Ramos (cell line): ENCODE measurements around the gene MKRN1.
"Not testable (repeated sequence)": the region's sequence is repeated elsewhere in the genome, so short reads cannot be mapped to it uniquely, and the experiment has no call there.

ENCODE experiments used
- in situ Hi-C: fragments of 300-500 bp; cut with MboI; formaldehyde crosslinking; loops from one replicate; pipeline ENCODE4 v1.14.3; 2022; ENCODE audit warnings: low sequenced_read_pairs; ENCODE audit not compliant: unreplicated experiment

Gene MKRN1

GRCh38 chr7:140441519-140441918, 37.8 kb downstream of the MKRN1 start:
- in situ Hi-C loops: no loop called here

DNA sequence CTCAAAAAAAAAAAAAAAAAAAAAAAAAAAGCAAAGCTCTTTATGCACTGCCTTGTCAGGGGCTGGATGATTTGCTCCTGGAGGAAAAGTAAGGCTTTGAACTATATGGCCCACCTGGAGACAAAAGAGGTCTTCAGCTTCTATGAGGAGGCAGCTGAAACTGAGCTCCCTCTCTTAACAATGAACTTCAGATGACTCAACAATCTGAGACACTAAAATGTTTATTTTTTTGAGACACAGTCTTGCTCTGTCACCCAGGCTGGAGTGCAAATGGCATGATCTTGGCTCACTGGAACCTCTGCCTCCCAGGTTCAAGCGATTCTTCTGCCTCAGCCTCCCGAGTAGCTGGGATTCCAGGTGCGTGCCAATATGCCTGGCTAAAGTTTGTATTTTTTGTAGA, 38.7 kb downstream of the MKRN1 start:
- in situ Hi-C loops: no loop called here

- in situ Hi-C loops: no loop called here
Observed at GRCh38 chr7:140439359-140439758, 39.9 kb downstream of the MKRN1 start.

GRCh38 chr7:140435252-140435895, 43.9 kb downstream of the MKRN1 start:
- in situ Hi-C loops: no loop called here

- in situ Hi-C loops: no loop called here
Observed at GRCh38 chr7:140433396-140433795, 45.9 kb downstream of the MKRN1 start.

- in situ Hi-C loops: no loop called here
Observed at GRCh38 chr7:140426130-140426529, 53.2 kb downstream of the MKRN1 start.

DNA sequence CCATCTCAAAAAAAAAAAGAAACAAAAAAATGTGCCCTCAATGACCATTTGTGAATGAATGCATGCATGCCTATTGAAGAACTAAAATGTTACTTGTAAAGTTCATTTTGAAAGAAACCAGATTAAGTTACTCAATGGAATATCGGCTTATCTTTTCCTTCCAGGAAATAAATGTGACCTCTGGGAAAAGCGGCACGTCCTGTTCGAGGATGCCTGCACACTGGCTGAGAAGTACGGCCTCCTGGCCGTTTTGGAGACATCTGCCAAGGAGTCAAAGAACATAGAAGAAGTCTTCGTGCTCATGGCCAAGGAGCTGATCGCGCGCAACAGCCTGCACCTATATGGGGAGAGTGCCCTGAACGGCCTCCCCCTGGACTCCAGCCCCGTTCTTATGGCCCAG, 53.6 kb downstream of the MKRN1 start:
- in situ Hi-C loops: no loop called here

DNA sequence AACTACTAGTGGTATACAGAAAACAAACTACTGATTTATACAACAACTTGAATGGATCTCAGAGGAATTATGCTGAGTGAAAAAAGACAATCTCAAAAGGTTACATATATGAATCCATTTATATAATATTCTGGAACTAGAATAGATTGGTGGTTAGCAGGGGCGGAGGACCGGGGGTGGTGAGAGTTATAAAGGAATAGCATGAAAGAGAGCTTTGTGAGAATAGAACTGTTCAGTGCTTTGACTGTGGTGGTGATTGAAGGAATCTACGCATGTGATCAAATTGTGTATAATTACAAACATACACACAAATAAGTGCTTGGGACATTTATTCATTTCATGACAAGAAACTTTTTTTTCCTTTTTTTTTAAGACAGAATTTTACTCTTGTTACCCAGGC, 55.8 kb downstream of the MKRN1 start:
- in situ Hi-C loops: no loop called here

DNA sequence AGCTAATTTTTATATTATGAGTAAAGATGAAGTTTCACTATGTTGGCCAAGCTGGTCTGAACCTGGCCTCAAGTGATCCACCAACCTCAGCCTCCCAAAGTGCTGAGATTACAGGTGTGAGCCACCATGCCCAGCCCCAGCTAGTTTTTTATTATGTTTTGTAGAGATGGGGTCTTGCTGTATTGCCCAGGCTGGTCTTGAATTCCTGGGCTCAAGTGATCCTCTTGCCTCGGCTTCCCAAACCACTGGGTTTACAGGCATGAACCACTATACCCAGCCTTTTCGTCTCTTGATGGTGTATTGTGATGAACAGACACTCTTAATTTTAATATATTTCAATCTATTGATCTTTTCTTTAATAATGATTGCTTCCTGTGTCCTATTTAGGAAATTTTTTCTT, 57.8 kb downstream of the MKRN1 start:
- in situ Hi-C loops: no loop called here

DNA sequence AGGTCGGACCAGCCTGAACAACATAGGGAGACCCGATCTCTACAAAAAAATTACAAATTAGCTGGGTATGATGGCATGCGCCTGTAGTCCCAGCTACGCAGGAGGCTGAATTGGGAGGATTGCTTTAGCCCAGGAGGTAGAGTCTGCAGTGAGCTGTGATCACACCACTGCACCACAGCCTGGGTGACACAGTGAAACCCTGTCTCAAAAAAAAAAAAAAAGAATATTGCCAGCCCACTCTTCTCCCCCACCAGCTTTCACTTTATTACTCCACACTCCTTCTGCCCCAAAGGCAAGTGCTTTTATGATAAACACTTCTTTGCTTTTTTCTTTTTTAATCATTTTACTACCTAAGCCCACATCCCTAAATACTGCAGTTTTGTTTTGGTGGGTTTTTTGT, 60.7 kb downstream of the MKRN1 start:
- in situ Hi-C loops: no loop called here

DNA sequence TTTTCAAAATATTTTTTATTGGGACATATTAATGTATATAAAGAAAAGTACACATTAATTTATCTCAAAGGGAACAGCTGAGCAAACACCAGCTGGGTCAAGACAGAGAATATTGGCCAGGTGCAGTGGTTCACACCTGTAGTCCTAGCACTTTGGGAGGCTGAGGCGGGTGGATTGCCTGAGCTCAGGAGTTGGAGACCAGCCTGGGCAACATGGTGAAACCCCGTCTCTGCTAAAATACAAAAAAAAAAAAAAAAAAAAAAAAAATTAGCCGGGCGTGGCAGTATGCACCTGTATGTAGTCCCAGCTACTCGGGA, 61.2 kb downstream of the MKRN1 start:
- in situ Hi-C loops: not testable (repeated sequence)

- in situ Hi-C loops: no loop called here
Observed at GRCh38 chr7:140417456-140418155, 61.7 kb downstream of the MKRN1 start.

DNA sequence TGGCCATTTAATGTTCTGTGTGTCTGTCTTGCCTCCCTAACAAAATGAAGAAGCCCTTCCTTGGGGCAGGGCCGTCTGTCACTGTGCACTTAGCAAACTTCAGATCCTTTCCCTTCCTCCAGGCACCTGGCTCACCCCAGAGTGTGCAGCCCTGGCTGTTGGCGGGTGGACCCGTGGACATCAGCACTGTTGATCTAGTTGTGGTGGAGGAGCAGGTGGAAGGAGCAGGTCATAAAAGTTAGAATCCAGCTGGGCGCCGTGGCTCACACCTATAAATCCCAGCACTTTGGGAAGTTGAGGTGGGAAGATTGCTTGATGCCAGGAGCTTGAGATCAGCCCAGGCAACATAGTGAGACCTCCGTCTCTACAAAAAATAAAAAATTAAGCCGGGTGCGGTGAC, 62.7 kb downstream of the MKRN1 start:
- in situ Hi-C loops: no loop called here

- in situ Hi-C loops: not testable (repeated sequence)
Observed at GRCh38 chr7:140415816-140416215, 63.5 kb downstream of the MKRN1 start.

DNA sequence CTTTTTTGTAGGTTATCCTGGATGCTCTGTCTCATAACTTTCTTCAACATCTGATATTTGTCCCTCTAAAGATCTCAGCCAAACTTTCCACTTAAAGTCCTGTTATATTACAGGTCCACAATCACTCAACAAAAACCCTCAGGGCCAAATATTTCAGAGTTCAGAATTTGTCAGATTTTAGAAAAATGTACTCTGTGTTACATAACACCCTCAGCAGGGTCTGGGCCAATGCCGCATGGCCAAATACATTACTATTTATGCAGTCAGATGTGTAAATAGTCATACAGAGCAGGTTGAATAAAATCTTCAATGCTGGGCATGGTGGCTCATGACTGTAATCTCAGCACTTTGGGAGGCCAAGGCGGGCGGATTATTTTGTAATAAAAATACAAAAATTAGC, 63.9 kb downstream of the MKRN1 start:
- in situ Hi-C loops: no loop called here

DNA sequence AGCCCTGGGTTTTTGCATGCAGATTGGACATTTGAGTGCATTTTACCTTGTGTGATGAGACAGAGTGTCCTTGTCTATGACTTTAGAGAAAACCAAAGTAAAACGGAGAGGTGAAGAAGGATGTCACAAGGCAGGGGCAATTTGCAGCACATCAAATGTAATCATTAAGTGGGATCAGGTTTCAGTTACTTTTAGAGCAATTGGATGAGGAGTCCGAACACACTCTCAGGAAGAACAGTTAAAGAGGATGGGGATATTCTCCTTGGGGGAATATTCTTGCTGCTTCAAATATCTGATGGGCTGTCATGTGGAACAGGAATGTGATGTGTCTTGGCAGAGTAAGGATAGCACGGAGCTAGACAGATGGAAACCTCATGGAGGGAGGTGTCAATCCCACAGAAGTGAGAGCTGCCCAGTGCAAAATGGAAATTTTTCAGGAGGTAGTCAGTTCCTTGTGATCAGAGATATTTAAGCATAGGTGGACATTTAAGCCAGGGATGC, 74.7 kb downstream of the MKRN1 start:
- in situ Hi-C loops: no loop called here

GRCh38 chr7:140403878-140404564, 75.3 kb downstream of the MKRN1 start, which contains the start of gene RAB19:
Gene RAB19, plus strand, starts transcription at chr7:140404058. Its CDS starts 3,589 bp downstream, at chr7:140407647.
- in situ Hi-C loops: no loop called here
